B cell (primary cell): ENCODE measurements around the gene ITPR3. TPM values are rescaled to one million over a fixed set of nuclear protein-coding genes. Genes with fewer than 3 reads are reported as not detected.
A peak's percentile ranks its signal among the peaks of the same experiment; 100 is the strongest.

ENCODE experiments used
- ATAC-seq: fragments of 200-7000 bp; cut with Tn5 transposase; one replicate; pipeline ENCODE4 v1.10.0; 2021; ENCODE audit warnings: low read depth, mild to moderate bottlenecking, moderate number of reproducible peaks, moderate library complexity
- CTCF ChIA-PET: fragments of 350-600 bp; sonication (Branson Sonifier 250); formaldehyde crosslinking; loops from one replicate; lab custom pipeline; 2021; ENCODE audit warnings: antibody characterized with exemption, inconsistent platforms; lab: Charles Lee
- POLR2A ChIA-PET: fragments of 350-600 bp; sonication (Branson Sonifier 250); formaldehyde crosslinking; loops from one replicate; lab custom pipeline; 2021; ENCODE audit warnings: antibody characterized with exemption; lab: Charles Lee
- DNase-seq: peaks from one replicate; pipeline ENCODE4 v3.0.0; 2013
- H2AFZ ChIP-seq: 2 replicates; pipeline ENCODE4 v1.6.1; 2012; ENCODE audit warnings: mild to moderate bottlenecking, low read depth, low read length; ENCODE audit not compliant: insufficient read depth, poor library complexity, severe bottlenecking
- H3K27ac ChIP-seq, 2 donors: 1 replicate in 1 of 2; 2 replicates in 1 of 2; pipeline ENCODE4 v1.5.1; 2012 to 2013; ENCODE audit warnings: low read length in 2 of 2, mild to moderate bottlenecking in 2 of 2, moderate library complexity in 1 of 2
- H3K27me3 ChIP-seq, 4 experiments: fragments of 200-600 bp in 1 of 4; sonication (generic) in 1 of 4; replicated peaks in 1 of 4; 1 replicate in 2 of 4; 2 replicates in 2 of 4; pipeline versions ENCODE4 v1.6.1 to v1.7.0; 2013 to 2016; ENCODE audit warnings: low read length in 3 of 4, mild to moderate bottlenecking in 2 of 4, mixed read lengths in 1 of 4, moderate library complexity in 1 of 4; ENCODE audit not compliant: insufficient read depth in 4 of 4, control insufficient read depth in 3 of 4; ENCODE audit errors: control extremely low read depth in 1 of 4
- H3K36me3 ChIP-seq, 2 experiments: replicated peaks in 1 of 2; 1 replicate in 1 of 2; 2 replicates in 1 of 2; pipeline versions ENCODE4 v1.6.1 to v1.7.1; 2013; ENCODE audit warnings: low read length in 1 of 2; ENCODE audit not compliant: insufficient read depth in 2 of 2, control insufficient read depth in 1 of 2; ENCODE audit errors: control extremely low read depth in 1 of 2, extremely low read depth in 1 of 2
- H3K4me1 ChIP-seq, 2 donors: fragments of 200-600 bp in 1 of 2; sonication (generic) in 1 of 2; 1 replicate in 1 of 2; 2 replicates in 1 of 2; pipeline versions ENCODE4 v1.5.1 to v1.6.1; 2013 to 2017; ENCODE audit warnings: low read length in 2 of 2; ENCODE audit not compliant: control insufficient read depth in 2 of 2, insufficient read depth in 2 of 2
- H3K4me2 ChIP-seq: replicated peaks from 2 replicates; pipeline ENCODE3; 2012; ENCODE audit warnings: mild to moderate bottlenecking, low read depth, low read length; ENCODE audit not compliant: poor library complexity, severe bottlenecking
- H3K4me3 ChIP-seq, 5 experiments: fragments of 200-600 bp in 1 of 5; sonication (generic) in 1 of 5; 1 replicate in 3 of 5; 2 replicates in 2 of 5; pipeline versions ENCODE4 v1.5.1 to v1.7.0; 2011 to 2016; ENCODE audit warnings: low read length in 4 of 5, mild to moderate bottlenecking in 4 of 5, low read depth in 2 of 5, control low read depth in 1 of 5, moderate library complexity in 1 of 5; ENCODE audit not compliant: insufficient read depth in 1 of 5; ENCODE audit errors: control extremely low read depth in 1 of 5, extremely low read depth in 1 of 5
- H3K79me2 ChIP-seq: fragments of 200-600 bp; sonication (generic); one replicate; pipeline ENCODE4 v1.6.0; 2016; ENCODE audit warnings: low read length; ENCODE audit not compliant: control insufficient read depth, insufficient read depth
- H3K9ac ChIP-seq: fragments of 200-600 bp; sonication (generic); 2 replicates; pipeline ENCODE4 v1.6.1; 2017; ENCODE audit warnings: mild to moderate bottlenecking, low read length, moderate library complexity
- H3K9me3 ChIP-seq, 3 donors: one replicate each; pipeline versions ENCODE4 v1.6.1 to v1.7.1; 2013; ENCODE audit warnings: low read length in 2 of 3; ENCODE audit not compliant: control insufficient read depth in 2 of 3, insufficient read depth in 1 of 3; ENCODE audit errors: control extremely low read depth in 1 of 3
- H4K20me1 ChIP-seq: 2 replicates; pipeline ENCODE4 v1.6.0; 2012; ENCODE audit warnings: mild to moderate bottlenecking, low read length; ENCODE audit not compliant: insufficient read depth, control insufficient read depth, poor library complexity, severe bottlenecking
- H3K27ac Mint-ChIP-seq: one replicate; pipeline ENCODE4 v1.8.0; 2021; ENCODE audit warnings: mixed read lengths
- H3K27me3 Mint-ChIP-seq: one replicate; pipeline ENCODE4 v1.8.0; 2021; ENCODE audit warnings: mixed read lengths
- H3K4me1 Mint-ChIP-seq: one replicate; pipeline ENCODE4 v1.8.0; 2021; ENCODE audit warnings: mixed read lengths
- H3K4me3 Mint-ChIP-seq: one replicate; pipeline ENCODE4 v1.8.0; 2021; ENCODE audit warnings: mixed read lengths
- H3K9me3 Mint-ChIP-seq: one replicate; pipeline ENCODE4 v1.8.0; 2022; ENCODE audit warnings: mixed read lengths; ENCODE audit not compliant: insufficient read depth
- EZH2 ChIP-seq: IDR thresholded peaks from 2 replicates; pipeline ENCODE4 v1.6.1; 2012; ENCODE audit warnings: borderline replicate concordance, low read depth, mild to moderate bottlenecking, moderate library complexity, low read length; ENCODE audit not compliant: insufficient read depth, poor library complexity, severe bottlenecking
- WGBS: methylation state at CpG from one replicate; pipeline ENCODE4 v1.1.5; 2013; ENCODE audit warnings: missing lambda C conversion rate; ENCODE audit not compliant: insufficient coverage; 5-methylcytosine and 5-hydroxymethylcytosine counted together
- intact Hi-C: fragments of 100-400 bp; cut with micrococcal nuclease; formaldehyde crosslinking; loops from one replicate; pipeline ENCODE4 v1.10.0; 2022
- polyA plus RNA-seq: library from polyadenylated mRNA; depleted of rRNA; stranded (reverse); fragments of >200 nt; gene quantifications from 2 replicates; pipeline ENCODE4 v1.2.3, GENCODE V29; 2012
- total RNA-seq, 2 donors: library from RNA; stranded (reverse); fragments of 120-200 nt in 1 of 2; gene quantifications; 1 replicate in 1 of 2; 2 replicates in 1 of 2; pipeline versions ENCODE4 v1.2.3 to v1.2.4, GENCODE V29; 2013 to 2022
- TF ChIP-seq, protein P1 (sequence below): fragments of 200-600 bp; IDR thresholded peaks from one replicate; pipeline ENCODE4 v1.8.0; 2022; ENCODE audit warnings: antibody characterized with exemption, mild to moderate bottlenecking

Gene ITPR3
- total and polyA plus RNA-seq, 2 donors (not counting 1 experiment from before 2014, with no cell fraction given): 61.9 to 67.6 TPM

GRCh38 chr6:33589731-33590530 lies 31.2 kb upstream of the ITPR3 start:
- H3K4me1 ChIP-seq: peaks cover 53 to 64% of the 10 kb centered on the region in 2 donors
- Mint-ChIP-seq H3K9me3 (no peaks in the 10 kb centered on the region), H3K27me3 (no peaks in the 10 kb centered on the region), H3K27ac (peak overlapping the region; percentile 72), H3K4me3 (peak overlapping the region; percentile 34), H3K4me1 (peaks cover 63% of the 10 kb centered on the region)
- H3K4me3 ChIP-seq: no peak overlapping the region
- H3K27ac ChIP-seq: peak overlapping the region in 1 of 2 donors; percentile 94
- 49% methylated on average over 8 of the region's 9 CpGs for WGBS
- no peaks in the 10 kb centered on the region for H3K36me3 ChIP-seq
- H3K4me2 ChIP-seq: peak overlapping the region; percentile 62
- CTCF ChIA-PET: interaction anchor here (0.6 to 15.7 kb wide), 28 partner anchors 8 to 172 kb away, joined by 3 to 330 read pairs (median 6); partner anchors contain the start of genes BAK1, ITPR3 and UQCC2
- no peak overlapping the region for H3K9ac ChIP-seq
- POLR2A ChIA-PET: interaction anchor here (0.7 to 1.4 kb wide), 3 partner anchors 18 to 111 kb away, joined by 3 to 10 read pairs (median 8); no protein-coding TSS in a partner anchor
- ATAC-seq: no peak
- no peak overlapping the region for H2AFZ ChIP-seq
- intact Hi-C loops: loop anchor here (1.0 to 2.0 kb wide), 3 partner anchors 17 to 565 kb away; no protein-coding TSS in a partner anchor
- no peaks in the 10 kb centered on the region for H3K79me2 ChIP-seq
- no peaks in the 10 kb centered on the region for H3K27me3 ChIP-seq
- no peak for TF ChIP-seq EZH2
- TF ChIP-seq, protein P1, sequence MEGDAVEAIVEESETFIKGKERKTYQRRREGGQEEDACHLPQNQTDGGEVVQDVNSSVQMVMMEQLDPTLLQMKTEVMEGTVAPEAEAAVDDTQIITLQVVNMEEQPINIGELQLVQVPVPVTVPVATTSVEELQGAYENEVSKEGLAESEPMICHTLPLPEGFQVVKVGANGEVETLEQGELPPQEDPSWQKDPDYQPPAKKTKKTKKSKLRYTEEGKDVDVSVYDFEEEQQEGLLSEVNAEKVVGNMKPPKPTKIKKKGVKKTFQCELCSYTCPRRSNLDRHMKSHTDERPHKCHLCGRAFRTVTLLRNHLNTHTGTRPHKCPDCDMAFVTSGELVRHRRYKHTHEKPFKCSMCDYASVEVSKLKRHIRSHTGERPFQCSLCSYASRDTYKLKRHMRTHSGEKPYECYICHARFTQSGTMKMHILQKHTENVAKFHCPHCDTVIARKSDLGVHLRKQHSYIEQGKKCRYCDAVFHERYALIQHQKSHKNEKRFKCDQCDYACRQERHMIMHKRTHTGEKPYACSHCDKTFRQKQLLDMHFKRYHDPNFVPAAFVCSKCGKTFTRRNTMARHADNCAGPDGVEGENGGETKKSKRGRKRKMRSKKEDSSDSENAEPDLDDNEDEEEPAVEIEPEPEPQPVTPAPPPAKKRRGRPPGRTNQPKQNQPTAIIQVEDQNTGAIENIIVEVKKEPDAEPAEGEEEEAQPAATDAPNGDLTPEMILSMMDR: peak; percentile 87
- peak; percentile 79 for DNase-seq
- H3K9me3 ChIP-seq: peaks cover 0 to 11% (median 5%) of the 10 kb centered on the region in 3 donors
- no peaks in the 10 kb centered on the region for H4K20me1 ChIP-seq
